ENCODE results near the gene SH2D6.

GRCh38 chr2:85385746-85386145 is 32.8 kb upstream of the SH2D6 start:
- TF ChIP-seq CTCF (IDR thresholded peaks at IDR 0.05): no peak
- no peak for TF ChIP-seq POLR2AphosphoS5 (IDR thresholded peaks at IDR 0.05)
- no peak for TF ChIP-seq EP300 (IDR thresholded peaks at IDR 0.05)
